Astrocyte (in vitro differentiated cells and primary cell): ENCODE data around the gene CD68. TPM values are rescaled to one million over a fixed set of nuclear protein-coding genes. Genes with fewer than 3 reads are reported as not detected.

Experiments
- DNase-seq: peaks from one replicate; pipeline ENCODE4 v3.0.0-alpha.2; 2010; ENCODE audit warnings: low read depth
- FAIRE-seq: peaks from 2 replicates; lab custom pipeline; 2011; peaks lifted over from hg19 to GRCh38; lab: Jason Lieb, UNC
- H2AFZ ChIP-seq: 2 replicates; pipeline ENCODE4 v1.6.0; 2012; ENCODE audit warnings: low read depth, low read length, inconsistent platforms
- H3K27ac ChIP-seq: 2 replicates; pipeline ENCODE4 v1.5.1; 2011; ENCODE audit warnings: low read depth, low read length, inconsistent platforms
- H3K27me3 ChIP-seq: 2 replicates; pipeline ENCODE4 v1.6.0; 2011; ENCODE audit warnings: low read length, inconsistent platforms; ENCODE audit not compliant: insufficient read depth
- H3K36me3 ChIP-seq: 2 replicates; pipeline ENCODE4 v1.5.1; 2011; ENCODE audit warnings: low read length, inconsistent platforms; ENCODE audit not compliant: insufficient read depth
- H3K4me1 ChIP-seq: 2 replicates; pipeline ENCODE4 v1.5.1; 2011; ENCODE audit warnings: low read length, inconsistent platforms; ENCODE audit not compliant: insufficient read depth
- H3K4me2 ChIP-seq: 2 replicates; pipeline ENCODE4 v1.6.0; 2012; ENCODE audit warnings: low read length, inconsistent platforms
- H3K4me3 ChIP-seq: 2 replicates; pipeline ENCODE4 v1.5.1; 2011; ENCODE audit warnings: low read depth, mild to moderate bottlenecking, low read length, inconsistent platforms; ENCODE audit not compliant: insufficient read depth
- H3K79me2 ChIP-seq: 2 replicates; pipeline ENCODE4 v1.6.0; 2012; ENCODE audit warnings: mild to moderate bottlenecking, low read length, inconsistent platforms; ENCODE audit not compliant: insufficient read depth
- H3K9ac ChIP-seq: 2 replicates; pipeline ENCODE4 v1.6.0; 2012; ENCODE audit warnings: mild to moderate bottlenecking, low read length, inconsistent platforms
- H3K9me3 ChIP-seq: 2 replicates; pipeline ENCODE4 v1.5.1; 2012; ENCODE audit warnings: low read depth, mild to moderate bottlenecking, low read length, inconsistent platforms; ENCODE audit not compliant: insufficient read depth
- H4K20me1 ChIP-seq: 2 replicates; pipeline ENCODE4 v1.6.0; 2012; ENCODE audit warnings: low read length, inconsistent platforms; ENCODE audit not compliant: insufficient read depth
- H3K27ac Mint-ChIP-seq: one replicate; pipeline ENCODE4 v1.8.0; 2021; ENCODE audit warnings: mild to moderate bottlenecking, mixed read lengths; ENCODE audit not compliant: unreplicated experiment
- H3K27me3 Mint-ChIP-seq: one replicate; pipeline ENCODE4 v1.8.0; 2021; ENCODE audit warnings: low read depth, mixed read lengths; ENCODE audit not compliant: unreplicated experiment
- H3K36me3 Mint-ChIP-seq: one replicate; pipeline ENCODE4 v1.8.0; 2021; ENCODE audit warnings: low read depth, mixed read lengths; ENCODE audit not compliant: unreplicated experiment
- H3K4me1 Mint-ChIP-seq: one replicate; pipeline ENCODE4 v1.8.0; 2021; ENCODE audit warnings: low read depth, mixed read lengths; ENCODE audit not compliant: unreplicated experiment
- H3K4me3 Mint-ChIP-seq: one replicate; pipeline ENCODE4 v1.8.0; 2021; ENCODE audit warnings: mild to moderate bottlenecking, moderate library complexity, mixed read lengths; ENCODE audit not compliant: unreplicated experiment
- H3K9me3 Mint-ChIP-seq: one replicate; pipeline ENCODE4 v1.8.0; 2021; ENCODE audit warnings: mild to moderate bottlenecking, mixed read lengths; ENCODE audit not compliant: unreplicated experiment
- EZH2 ChIP-seq: IDR thresholded peaks from 2 replicates; pipeline ENCODE4 v1.6.1; 2012; ENCODE audit warnings: mild to moderate bottlenecking, low read length, inconsistent platforms; ENCODE audit not compliant: insufficient read depth
- total RNA-seq: library from RNA; stranded (reverse); gene quantifications from 2 replicates; pipeline ENCODE4 v1.2.1, GENCODE V29; 2021
- TF ChIP-seq, protein P1 (sequence below): IDR thresholded peaks from 2 replicates; pipeline ENCODE4 v1.5.1; 2011; ENCODE audit warnings: low read depth, mild to moderate bottlenecking, inconsistent platforms, low read length, moderate library complexity; ENCODE audit not compliant: insufficient read depth

Gene CD68
- total RNA-seq, 1 donor from 2014 or later = 4.4 TPM

DNA sequence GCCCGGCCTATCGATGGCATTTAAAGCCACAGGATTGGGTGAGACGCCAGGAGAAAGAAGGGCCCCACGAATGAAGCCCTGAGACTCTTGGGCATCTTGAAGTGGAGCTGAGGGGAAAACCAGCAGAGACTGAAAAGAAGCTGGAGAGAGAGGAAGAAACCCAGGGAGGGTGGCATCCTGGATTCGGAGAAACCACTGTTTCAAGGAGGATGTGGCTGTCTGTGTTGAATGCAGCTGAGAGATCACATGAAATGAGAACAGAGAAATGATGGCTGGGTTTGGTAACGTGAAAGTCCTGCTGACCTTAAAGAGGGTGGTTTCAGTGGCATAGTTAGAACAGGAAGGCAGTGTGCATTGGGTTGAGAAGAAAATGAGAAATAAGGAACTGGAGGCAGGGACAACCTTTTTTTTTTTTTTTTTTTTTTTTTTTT, 26.8 kb upstream of the CD68 start:
- Histone ChIP-seq H3K79me2 (no peaks in the 10 kb centered on the region), H3K9ac (no peak overlapping the region), H4K20me1 (no peaks in the 10 kb centered on the region), H3K9me3 (no peaks in the 10 kb centered on the region), H3K4me2 (no peak overlapping the region), H2AFZ (no peak overlapping the region), H3K27ac (no peak overlapping the region), H3K4me1 (peaks cover 11% of the 10 kb centered on the region), H3K36me3 (no peaks in the 10 kb centered on the region), H3K27me3 (no peaks in the 10 kb centered on the region), H3K4me3 (no peak overlapping the region)
- Mint-ChIP-seq H3K27me3 (peaks cover 24% of the 10 kb centered on the region), H3K9me3 (peaks cover 3% of the 10 kb centered on the region), H3K4me3 (no peak overlapping the region), H3K27ac (no peak overlapping the region), H3K36me3 (no peaks in the 10 kb centered on the region), H3K4me1 (no peaks in the 10 kb centered on the region)
- FAIRE-seq (no peak), DNase-seq (no peak)
- TF ChIP-seq EZH2 = no peak
- TF ChIP-seq, protein P1, sequence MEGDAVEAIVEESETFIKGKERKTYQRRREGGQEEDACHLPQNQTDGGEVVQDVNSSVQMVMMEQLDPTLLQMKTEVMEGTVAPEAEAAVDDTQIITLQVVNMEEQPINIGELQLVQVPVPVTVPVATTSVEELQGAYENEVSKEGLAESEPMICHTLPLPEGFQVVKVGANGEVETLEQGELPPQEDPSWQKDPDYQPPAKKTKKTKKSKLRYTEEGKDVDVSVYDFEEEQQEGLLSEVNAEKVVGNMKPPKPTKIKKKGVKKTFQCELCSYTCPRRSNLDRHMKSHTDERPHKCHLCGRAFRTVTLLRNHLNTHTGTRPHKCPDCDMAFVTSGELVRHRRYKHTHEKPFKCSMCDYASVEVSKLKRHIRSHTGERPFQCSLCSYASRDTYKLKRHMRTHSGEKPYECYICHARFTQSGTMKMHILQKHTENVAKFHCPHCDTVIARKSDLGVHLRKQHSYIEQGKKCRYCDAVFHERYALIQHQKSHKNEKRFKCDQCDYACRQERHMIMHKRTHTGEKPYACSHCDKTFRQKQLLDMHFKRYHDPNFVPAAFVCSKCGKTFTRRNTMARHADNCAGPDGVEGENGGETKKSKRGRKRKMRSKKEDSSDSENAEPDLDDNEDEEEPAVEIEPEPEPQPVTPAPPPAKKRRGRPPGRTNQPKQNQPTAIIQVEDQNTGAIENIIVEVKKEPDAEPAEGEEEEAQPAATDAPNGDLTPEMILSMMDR = no peak

DNA sequence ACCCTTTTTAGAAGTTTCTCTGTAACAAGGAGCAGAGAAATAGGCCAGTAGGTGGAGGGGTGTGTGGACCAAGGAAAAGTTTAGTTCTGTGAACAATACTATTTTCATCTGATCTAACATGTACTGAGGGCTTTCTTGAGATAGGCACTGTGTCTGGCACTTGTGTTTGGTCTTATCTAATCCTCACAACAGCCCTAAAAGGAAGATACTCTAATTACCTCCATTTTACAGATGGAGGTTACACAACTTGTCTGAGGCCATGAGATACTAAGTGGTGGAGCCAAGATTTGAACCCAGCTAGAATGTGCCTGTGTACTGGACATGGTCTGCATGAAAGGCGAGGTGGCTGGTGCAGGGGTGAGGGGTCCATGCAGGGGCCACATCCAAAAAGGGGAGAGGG, 26.1 kb upstream of the CD68 start:
- no peaks in the 10 kb centered on the region for H3K36me3 ChIP-seq
- H2AFZ ChIP-seq = no peak overlapping the region
- no peak for TF ChIP-seq EZH2
- TF ChIP-seq, protein P1 = no peak
- H3K9me3 ChIP-seq = no peaks in the 10 kb centered on the region
- Mint-ChIP-seq H3K27me3 (peaks cover 22% of the 10 kb centered on the region), H3K27ac (no peak overlapping the region), H3K9me3 (peaks cover 3% of the 10 kb centered on the region), H3K36me3 (no peaks in the 10 kb centered on the region), H3K4me3 (peak overlapping the region; percentile 13), H3K4me1 (peaks cover 2% of the 10 kb centered on the region)
- H3K27ac ChIP-seq = no peak overlapping the region
- no peak overlapping the region for H3K9ac ChIP-seq
- H3K4me2 ChIP-seq = no peak overlapping the region
- no peak overlapping the region for H3K4me3 ChIP-seq
- no peaks in the 10 kb centered on the region for H4K20me1 ChIP-seq
- FAIRE-seq (no peak), DNase-seq (no peak)
- H3K79me2 ChIP-seq = no peaks in the 10 kb centered on the region
- no peaks in the 10 kb centered on the region for H3K27me3 ChIP-seq
- H3K4me1 ChIP-seq = peaks cover 13% of the 10 kb centered on the region

DNA sequence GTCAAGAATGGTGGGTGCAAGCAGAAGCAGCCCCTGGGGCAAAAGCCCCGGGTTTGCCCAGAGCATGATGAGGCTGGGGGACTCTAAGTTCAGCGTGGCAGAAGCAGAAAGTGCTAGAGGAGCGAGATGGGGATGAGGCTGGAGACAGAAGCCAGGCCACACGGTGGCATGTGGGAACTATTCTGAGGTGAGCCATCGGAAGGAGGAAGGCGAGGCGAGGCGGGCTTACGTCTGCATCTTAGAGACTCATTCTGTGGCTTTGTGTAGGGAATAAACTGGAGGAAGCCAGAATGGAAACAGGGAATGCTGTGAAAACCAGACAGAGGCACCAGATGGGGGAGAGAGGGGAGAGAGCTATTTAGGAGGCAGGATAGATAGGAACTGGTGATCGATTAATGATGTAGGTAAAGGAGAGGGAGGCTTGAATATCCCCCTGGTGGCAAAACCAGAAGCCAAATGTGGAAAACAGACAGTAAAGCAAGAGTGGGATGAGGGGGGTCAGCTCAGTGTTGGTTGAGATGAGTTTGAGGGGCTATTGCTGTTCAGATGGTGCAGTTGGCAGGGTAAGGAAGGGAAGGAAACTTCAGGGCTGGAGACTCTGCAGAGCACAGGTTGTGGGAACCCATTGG, 24.0 kb upstream of the CD68 start:
- Histone ChIP-seq H3K4me2 (no peak overlapping the region), H3K27ac (no peak overlapping the region), H3K79me2 (no peaks in the 10 kb centered on the region), H3K27me3 (no peaks in the 10 kb centered on the region), H3K36me3 (no peaks in the 10 kb centered on the region), H2AFZ (no peak overlapping the region), H3K4me3 (no peak overlapping the region), H3K9ac (no peak overlapping the region), H4K20me1 (no peaks in the 10 kb centered on the region), H3K4me1 (peaks cover 10% of the 10 kb centered on the region), H3K9me3 (no peaks in the 10 kb centered on the region)
- TF ChIP-seq, protein P1 = peak; percentile 8
- no peak for TF ChIP-seq EZH2
- Mint-ChIP-seq H3K4me3 (peak overlapping the region; percentile 5), H3K27ac (peak overlapping the region; percentile 13), H3K36me3 (no peaks in the 10 kb centered on the region), H3K27me3 (peaks cover 19% of the 10 kb centered on the region), H3K4me1 (peaks cover 6% of the 10 kb centered on the region), H3K9me3 (peaks cover 1% of the 10 kb centered on the region)
- FAIRE-seq (no peak), DNase-seq (no peak)
